Fibroblast of the aortic adventitia (primary cell): Measurements from ENCODE around the gene CLEC18B. TPM values are rescaled to one million over a fixed set of nuclear protein-coding genes. Genes with fewer than 3 reads are reported as not detected.
"Not testable (repeated sequence)": the region's sequence is repeated elsewhere in the genome, so short reads cannot be mapped to it uniquely, and the experiment has no call there.

Source experiments
- DNase-seq: peaks from one replicate; pipeline ENCODE4 v3.0.0-alpha.2; 2010; ENCODE audit warnings: low read depth
- H3K4me3 ChIP-seq: 2 replicates; pipeline ENCODE4 v1.5.1; 2011; ENCODE audit warnings: low read depth, mild to moderate bottlenecking, control low read depth, low read length, moderate library complexity
- small RNA-seq: library from RNA; depleted of rRNA; stranded (forward); fragments of <200 nt; gene quantifications from one replicate; pipeline ENCODE3, GENCODE V24; 2012
- total RNA-seq: library from RNA; depleted of rRNA; stranded (reverse); fragments of >200 nt; gene quantifications from 2 replicates; pipeline ENCODE4 v1.2.3, GENCODE V29; 2012; ENCODE audit warnings: low replicate concordance
- TF ChIP-seq, protein P1 (sequence below): IDR thresholded peaks from 2 replicates; pipeline ENCODE4 v1.5.1; 2011; ENCODE audit warnings: mild to moderate bottlenecking, low read length, control low read depth, inconsistent platforms; ENCODE audit not compliant: insufficient read depth

CLEC18B gene
- total RNA-seq, 1 donor: not detected

DNA sequence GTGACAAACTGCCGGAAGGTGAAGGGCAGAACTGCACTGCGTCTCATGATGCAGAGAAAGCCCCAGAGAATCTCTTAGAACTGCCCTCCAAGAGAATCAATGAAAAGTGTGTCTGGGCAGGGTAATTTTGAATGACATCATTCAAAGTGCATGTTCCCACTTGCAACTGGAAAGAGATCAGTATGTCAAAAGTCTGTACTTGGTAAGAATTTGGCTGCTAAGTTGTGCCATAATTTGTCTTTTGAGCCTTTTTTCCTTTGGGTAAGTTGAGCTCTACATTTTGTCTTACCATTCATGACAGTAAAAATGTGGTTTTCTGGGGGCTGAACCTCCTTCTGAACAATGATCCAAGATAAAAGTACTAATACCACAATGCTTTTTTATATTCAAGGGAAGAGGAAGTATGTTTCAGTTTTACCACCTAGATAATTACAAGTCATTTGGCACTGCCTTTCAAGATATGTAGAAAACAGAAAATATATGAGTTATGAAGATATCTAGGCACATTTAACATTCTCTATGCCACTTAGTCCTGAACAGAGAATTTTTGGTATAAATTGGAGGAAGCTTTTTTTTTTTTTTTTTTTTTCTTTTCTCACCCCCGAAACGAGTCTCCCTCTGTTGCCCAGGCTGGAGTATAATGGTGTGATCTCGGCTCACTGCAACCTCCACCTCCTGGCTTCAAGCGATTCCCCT is 38.8 kb downstream of the CLEC18B start:
- DNase-seq: not testable (repeated sequence)

DNA sequence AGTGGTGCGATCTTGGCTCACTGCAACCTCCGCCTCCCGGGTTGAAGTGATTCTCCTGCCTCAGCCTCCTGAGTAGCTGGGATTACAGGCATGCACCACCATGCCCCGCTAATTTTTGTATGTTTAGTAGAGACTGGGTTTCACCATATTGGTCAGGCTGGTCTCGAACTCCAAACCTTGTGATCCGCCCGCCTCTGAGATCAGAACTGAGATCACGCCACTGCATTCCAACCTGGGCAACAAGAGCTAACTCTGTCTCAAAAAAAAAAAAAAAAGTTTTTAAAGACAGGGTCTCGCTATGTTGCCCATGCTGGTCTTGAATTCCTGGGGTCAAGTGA is 47.5 kb downstream of the CLEC18B start:
- not testable (repeated sequence) for DNase-seq, H3K4me3 ChIP-seq

More for the DNA sequence above, 38.8 kb downstream of the CLEC18B start:
- H3K4me3 ChIP-seq: not testable (repeated sequence)

DNA sequence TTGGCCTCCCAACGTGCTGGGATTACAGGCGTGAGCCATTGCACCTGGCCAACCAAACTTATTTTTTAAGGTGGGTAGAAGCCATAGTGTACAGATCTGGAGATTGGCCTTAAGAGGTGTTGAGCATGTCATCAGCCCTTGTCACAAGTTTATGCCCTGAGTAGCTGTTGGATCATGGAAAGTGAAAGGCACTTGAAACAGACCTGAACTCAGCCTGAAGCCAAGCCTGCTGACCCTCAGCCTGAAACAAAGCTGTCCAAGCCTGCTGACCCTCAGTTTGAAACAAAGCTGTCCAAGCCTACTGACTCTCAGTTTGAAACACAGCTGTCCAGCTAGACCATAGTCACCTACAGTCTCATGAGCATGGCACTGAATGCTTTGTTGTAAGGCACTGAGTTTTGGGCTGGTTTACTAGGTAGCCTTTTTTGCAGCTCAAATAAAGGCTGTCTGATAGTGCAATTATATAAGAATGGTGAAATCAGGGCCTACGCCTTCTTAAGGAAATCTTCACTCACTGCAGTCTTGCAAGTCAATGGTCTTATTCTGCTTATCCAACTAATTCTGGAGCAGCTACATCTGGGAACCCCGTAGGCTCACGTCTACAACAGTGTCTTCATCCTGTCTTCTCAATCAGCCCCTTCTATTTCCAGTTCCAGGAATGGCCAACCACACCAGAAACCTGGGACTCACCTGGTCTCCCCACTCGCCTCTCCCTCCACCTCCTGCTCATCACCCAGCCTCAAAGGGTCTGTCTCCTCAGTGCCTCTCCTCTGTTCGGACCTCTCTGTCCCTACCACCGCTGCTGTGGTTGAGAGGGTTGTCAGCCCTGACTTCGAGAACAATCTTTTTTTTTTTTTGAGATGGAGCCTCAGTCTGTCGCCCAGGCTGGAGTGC is 48.1 kb downstream of the CLEC18B start:
- H3K4me3 ChIP-seq: no peak overlapping the region
- DNase-seq: no peak
- TF ChIP-seq, protein P1, sequence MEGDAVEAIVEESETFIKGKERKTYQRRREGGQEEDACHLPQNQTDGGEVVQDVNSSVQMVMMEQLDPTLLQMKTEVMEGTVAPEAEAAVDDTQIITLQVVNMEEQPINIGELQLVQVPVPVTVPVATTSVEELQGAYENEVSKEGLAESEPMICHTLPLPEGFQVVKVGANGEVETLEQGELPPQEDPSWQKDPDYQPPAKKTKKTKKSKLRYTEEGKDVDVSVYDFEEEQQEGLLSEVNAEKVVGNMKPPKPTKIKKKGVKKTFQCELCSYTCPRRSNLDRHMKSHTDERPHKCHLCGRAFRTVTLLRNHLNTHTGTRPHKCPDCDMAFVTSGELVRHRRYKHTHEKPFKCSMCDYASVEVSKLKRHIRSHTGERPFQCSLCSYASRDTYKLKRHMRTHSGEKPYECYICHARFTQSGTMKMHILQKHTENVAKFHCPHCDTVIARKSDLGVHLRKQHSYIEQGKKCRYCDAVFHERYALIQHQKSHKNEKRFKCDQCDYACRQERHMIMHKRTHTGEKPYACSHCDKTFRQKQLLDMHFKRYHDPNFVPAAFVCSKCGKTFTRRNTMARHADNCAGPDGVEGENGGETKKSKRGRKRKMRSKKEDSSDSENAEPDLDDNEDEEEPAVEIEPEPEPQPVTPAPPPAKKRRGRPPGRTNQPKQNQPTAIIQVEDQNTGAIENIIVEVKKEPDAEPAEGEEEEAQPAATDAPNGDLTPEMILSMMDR: no peak

DNA sequence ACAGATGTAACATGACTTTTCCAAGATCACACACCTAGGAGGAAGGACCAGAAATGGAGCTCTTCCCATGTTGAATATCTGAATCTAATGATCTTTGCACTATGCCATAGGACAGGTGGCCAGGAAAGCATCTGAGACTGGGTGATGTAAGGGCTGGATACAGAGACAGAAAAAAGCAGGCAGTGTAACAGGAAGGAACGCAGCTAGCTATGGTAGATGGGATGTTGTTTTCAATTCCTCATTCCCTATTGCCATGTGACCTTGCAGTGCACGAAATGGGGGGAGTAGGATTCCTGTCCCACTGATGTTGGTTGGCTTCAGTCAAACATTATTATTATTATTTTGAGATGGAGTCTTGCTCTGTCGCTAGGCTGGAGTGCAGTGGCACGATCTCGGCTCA is 48.9 kb downstream of the CLEC18B start:
- TF ChIP-seq, protein P1: no peak
- H3K4me3 ChIP-seq: no peak overlapping the region
- no peak for DNase-seq

DNA sequence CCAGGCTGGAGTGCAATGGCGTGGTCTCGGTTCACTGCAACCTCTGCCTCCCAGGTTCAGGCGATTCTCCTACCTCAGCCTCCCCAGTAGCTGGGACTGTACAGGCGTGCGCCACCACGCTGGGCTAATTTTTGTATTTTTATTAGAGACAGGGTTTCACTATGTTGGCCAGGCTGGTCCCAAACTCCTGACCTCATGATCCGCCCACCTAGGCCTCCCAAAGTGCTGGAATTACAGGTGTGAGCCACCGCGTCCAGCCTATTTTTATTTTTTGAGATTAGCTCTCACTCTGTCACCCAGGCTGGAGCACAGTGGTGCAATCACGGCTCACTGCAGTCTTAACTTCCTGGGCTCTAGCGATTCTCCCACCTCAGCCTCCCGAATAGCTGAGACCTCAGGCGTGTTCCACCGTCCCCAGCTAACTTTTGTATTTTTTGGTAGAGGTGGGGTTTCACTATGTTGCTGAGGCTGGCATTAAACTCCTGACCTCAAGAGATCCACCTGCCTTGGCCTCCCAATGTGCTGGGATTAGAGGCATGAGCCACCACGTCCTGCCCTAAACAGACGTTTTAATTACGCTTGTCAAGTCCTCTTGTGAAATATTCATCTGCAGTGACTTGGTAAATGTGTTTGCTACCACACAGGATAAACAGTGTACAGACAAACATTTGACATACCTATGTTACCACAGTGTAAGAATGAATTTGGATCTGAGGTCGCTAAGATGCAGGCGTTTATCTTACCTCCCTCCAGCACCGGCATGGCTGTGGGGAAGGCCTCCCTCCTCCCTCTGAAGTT is 50.7 kb downstream of the CLEC18B start:
- DNase-seq, H3K4me3 ChIP-seq: not testable (repeated sequence)

DNA sequence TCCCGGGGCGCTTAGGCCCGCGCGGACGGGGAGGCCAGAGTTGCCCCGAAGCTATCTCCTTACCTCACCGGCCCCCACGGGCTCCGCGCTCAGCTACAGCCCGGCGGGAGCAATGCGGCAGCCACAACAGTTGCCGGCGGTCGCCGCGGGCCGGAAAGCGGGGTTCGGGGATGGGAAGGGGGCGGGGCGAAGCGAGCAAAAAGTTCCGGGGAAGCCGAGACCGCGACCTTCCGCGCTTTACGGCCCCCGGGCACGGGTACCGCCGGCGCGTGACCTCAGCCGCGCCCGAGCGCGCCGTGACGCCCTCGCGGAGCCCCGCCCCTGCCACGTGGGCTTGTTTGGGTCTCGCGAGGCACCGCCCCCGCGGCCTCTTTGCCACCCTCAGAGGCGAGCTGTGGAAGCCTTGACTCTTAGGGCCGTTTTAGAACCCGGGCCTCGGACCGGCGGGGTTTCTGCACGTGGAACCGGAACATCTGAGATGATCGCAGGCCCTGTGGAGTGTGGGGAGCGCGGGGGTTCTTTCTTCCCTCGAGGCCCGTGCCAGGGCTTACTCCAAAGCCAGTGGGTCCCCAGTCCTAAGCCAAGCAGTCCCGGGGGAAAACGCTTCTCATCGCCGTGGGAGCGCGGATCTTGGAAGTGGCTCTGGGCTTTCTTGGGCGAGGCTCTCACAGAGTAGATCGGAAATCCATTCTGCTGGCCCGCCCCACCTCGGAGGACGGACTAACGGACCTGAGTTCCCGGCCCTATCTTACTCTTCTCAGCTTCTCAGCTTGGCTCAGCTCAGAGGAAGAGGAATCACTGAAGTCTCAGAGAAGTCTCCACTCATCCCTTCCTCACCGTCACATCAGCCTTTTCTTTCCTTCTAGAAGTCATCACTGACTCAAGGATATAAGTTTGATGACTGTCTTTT is 53.0 kb downstream of the CLEC18B start:
- DNase-seq: peak; percentile 94
- peak overlapping the region; percentile 81 for H3K4me3 ChIP-seq

DNA sequence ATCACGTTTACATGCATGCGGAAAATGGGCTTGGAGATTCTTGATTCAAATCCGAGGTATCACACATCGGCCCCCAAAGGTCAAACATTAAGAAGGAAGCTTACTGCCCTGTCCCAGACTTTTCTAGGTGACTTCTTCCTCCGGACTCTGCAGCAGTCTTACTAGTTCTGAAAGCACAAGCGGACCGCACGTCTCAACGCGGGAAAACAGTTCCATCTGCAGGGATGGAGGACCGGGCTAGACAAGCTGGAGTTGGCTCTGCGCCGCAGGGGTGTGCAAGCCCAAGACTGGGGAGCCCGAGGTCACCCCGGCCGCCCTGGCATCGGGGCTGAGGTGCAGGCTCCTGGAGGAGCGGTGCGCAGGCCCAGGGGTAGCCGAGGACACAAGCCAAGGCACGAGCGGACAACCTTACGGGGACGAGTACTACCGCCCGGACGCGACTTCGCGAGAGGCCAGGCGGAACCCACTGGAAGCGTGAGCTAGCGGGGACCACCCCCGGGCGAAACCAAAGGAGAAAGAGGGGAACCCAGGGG is 53.7 kb downstream of the CLEC18B start:
- peak; percentile 39 for DNase-seq

DNA sequence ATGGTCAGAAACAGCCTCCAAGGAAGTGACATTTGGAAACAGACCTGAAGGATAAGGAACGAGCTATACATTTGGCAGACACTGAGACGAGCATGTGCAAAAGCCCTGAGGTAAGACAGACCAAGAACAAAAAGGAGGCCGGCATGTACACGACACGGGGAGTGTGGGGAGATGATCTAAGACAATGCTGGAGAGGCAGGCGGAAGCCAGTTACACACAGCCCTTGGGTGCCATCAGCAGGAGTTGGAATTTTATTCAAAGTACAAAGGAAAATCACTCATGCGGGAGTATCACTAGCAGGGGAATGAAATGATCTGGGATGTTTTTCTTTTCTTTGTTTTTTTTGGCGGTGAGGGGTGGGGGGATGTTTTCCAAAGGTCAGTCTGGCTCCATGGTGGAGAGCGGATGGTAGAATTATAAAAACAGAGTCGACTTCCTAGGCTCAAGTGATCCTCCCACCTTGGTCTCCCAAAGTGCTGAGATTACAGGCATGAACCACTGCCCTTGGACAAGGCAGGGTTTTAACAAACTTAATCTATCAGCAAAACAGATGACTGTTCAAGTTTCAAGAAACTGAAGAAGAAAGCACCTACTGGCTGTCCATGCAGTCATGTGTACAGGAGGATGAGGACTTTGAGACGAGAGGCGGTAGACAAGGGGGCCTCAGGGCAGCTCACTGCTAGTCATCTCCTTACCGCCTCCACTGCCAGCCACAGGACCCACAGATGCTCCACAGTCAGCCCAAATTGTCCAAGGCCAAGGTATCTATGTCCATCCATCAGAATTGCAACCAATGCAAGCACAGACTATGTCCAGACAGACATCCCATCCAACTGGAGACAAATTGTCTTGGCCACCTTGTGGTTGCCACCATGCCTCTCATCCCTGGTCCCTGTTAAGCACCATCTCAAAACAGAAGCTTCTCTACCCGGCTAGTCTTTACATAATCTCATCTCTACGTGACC is 59.4 kb downstream of the CLEC18B start:
- not testable (repeated sequence) for DNase-seq, H3K4me3 ChIP-seq

More for the DNA sequence above, 53.7 kb downstream of the CLEC18B start:
- peak overlapping the region; percentile 81 for H3K4me3 ChIP-seq

Small RNAs within 50 kb of the gene (small RNA-seq; reads per million reads assigned to genes)
- gene AC009053.4 (not detected), gene RF00019 (not detected), gene RNU6-237P (not detected)

Other genes starting within 250 kb of the CLEC18B start
- gene PSMD7, start 124.7 kb downstream of the CLEC18B start, total RNA-seq: 65.5 and 70.1 TPM in 2 replicates
- gene NPIPB15, start 45.2 kb downstream of the CLEC18B start, total RNA-seq: not detected in 2 replicates
- 119 and 188 TPM in 2 replicates for gene GLG1, start 185.6 kb upstream of the CLEC18B start, total RNA-seq
- gene RFWD3, start 245.4 kb upstream of the CLEC18B start, total RNA-seq: 10.7 and 41.2 TPM in 2 replicates